SK-N-SH (cell line): ENCODE data around the gene NEURL2. TPM values are rescaled to one million over a fixed set of nuclear protein-coding genes. Genes with fewer than 3 reads are reported as not detected.

Experiments
- CTCF ChIA-PET: fragments of 300-600, 350-600 bp; formaldehyde crosslinking; extraction: SDS; loops from one replicate; lab custom pipeline; 2021; lab: Yijun Ruan, JAX
- POLR2A ChIA-PET: fragments of 350-600 bp; sonication (Branson Sonifier 250); formaldehyde crosslinking; extraction: SDS; loops from one replicate; lab custom pipeline; 2020; ENCODE audit warnings: antibody characterized with exemption, inconsistent platforms; lab: Yijun Ruan, JAX
- DNase-seq: peaks from one replicate; pipeline ENCODE4 v3.0.0; 2012
- H2AFZ ChIP-seq: fragments of 200-600 bp; sonication (generic); 2 replicates; pipeline ENCODE4 v1.8.1; 2016; ENCODE audit warnings: antibody characterized with exemption, mild to moderate bottlenecking, low read depth
- H3F3A ChIP-seq: fragments of 200-600 bp; sonication (generic); replicated peaks from 2 replicates; pipeline ENCODE3; 2016; ENCODE audit warnings: antibody characterized with exemption, mild to moderate bottlenecking; ENCODE audit not compliant: insufficient read depth
- H3K27ac ChIP-seq, 2 experiments: fragments of 200-500 bp in 1 of 2; fragments of 200-600 bp in 1 of 2; sonication (Bioruptor generic) in 1 of 2; sonication (generic), shearing (Covaris generic) in 1 of 2; 2 replicates each; pipeline versions ENCODE4 v1.5.1 to v1.6.1; 2014 to 2016; ENCODE audit warnings: low read depth in 2 of 2, inconsistent platforms in 1 of 2, low read length in 1 of 2, mild to moderate bottlenecking in 1 of 2, mixed read lengths in 1 of 2
- H3K27me3 ChIP-seq: fragments of 200-600 bp; sonication (generic), shearing (Covaris generic); 2 replicates; pipeline ENCODE4 v1.6.1; 2016; ENCODE audit warnings: mixed run types; ENCODE audit not compliant: insufficient read depth
- H3K36me3 ChIP-seq, 2 experiments: fragments of 200-500 bp in 1 of 2; fragments of 200-600 bp in 1 of 2; sonication (Bioruptor generic) in 1 of 2; sonication (generic) in 1 of 2; replicated peaks in 1 of 2; 2 replicates each; pipeline versions ENCODE3 to v1.5.1; 2014 to 2016; ENCODE audit warnings: low read length in 1 of 2, mild to moderate bottlenecking in 1 of 2; ENCODE audit not compliant: insufficient read depth in 2 of 2, control insufficient read depth in 1 of 2
- H3K4me1 ChIP-seq, 2 experiments: fragments of 200-500 bp in 1 of 2; fragments of 200-600 bp in 1 of 2; sonication (Bioruptor generic) in 1 of 2; sonication (generic), shearing (Covaris generic) in 1 of 2; 2 replicates each; pipeline versions ENCODE4 v1.5.1 to v1.6.1; 2014 to 2016; ENCODE audit warnings: low read depth in 1 of 2, low read length in 1 of 2, mixed run types in 1 of 2; ENCODE audit not compliant: insufficient read depth in 2 of 2, control insufficient read depth in 1 of 2
- H3K4me2 ChIP-seq: fragments of 200-600 bp; sonication (generic), shearing (Covaris generic); 2 replicates; pipeline ENCODE4 v1.6.1; 2017; ENCODE audit warnings: mixed run types
- H3K4me3 ChIP-seq, 2 experiments: fragments of 200-500 bp in 1 of 2; fragments of 200-600 bp in 1 of 2; sonication (Bioruptor generic) in 1 of 2; sonication (generic), shearing (Covaris generic) in 1 of 2; 2 replicates each; pipeline versions ENCODE4 v1.5.1 to v1.8.1; 2014 to 2016; ENCODE audit warnings: low read depth in 2 of 2, inconsistent platforms in 1 of 2, low read length in 1 of 2, mild to moderate bottlenecking in 1 of 2, mixed read lengths in 1 of 2, moderate library complexity in 1 of 2
- H3K79me2 ChIP-seq: fragments of 200-600 bp; sonication (generic); 2 replicates; pipeline ENCODE4 v1.8.1; 2017; ENCODE audit warnings: mild to moderate bottlenecking; ENCODE audit not compliant: insufficient read depth
- H3K9ac ChIP-seq: fragments of 200-600 bp; sonication (generic); 2 replicates; pipeline ENCODE4 v1.6.1; 2017; ENCODE audit warnings: mixed run types
- H3K9me2 ChIP-seq: fragments of 200-600 bp; sonication (generic); 2 replicates; pipeline ENCODE4 v1.6.1; 2017; ENCODE audit warnings: mixed run types
- H3K9me3 ChIP-seq: fragments of 200-600 bp; sonication (generic); 2 replicates; pipeline ENCODE4 v1.6.1; 2017; ENCODE audit warnings: mixed run types, mild to moderate bottlenecking, moderate library complexity
- H4K20me1 ChIP-seq: fragments of 200-600 bp; sonication (generic); 2 replicates; pipeline ENCODE4 v1.6.1; 2017; ENCODE audit warnings: mild to moderate bottlenecking, mixed run types; ENCODE audit not compliant: insufficient read depth
- ELF1 ChIP-seq: IDR thresholded peaks from 2 replicates; pipeline ENCODE4 v1.4.0; 2012
- EP300 ChIP-seq, 2 experiments: IDR thresholded peaks; 2 replicates each; pipeline versions ENCODE4 v1.4.0 to v1.6.1; 2012; ENCODE audit warnings: borderline replicate concordance in 1 of 2, low read depth in 1 of 2, low read length in 1 of 2
- FOXJ3 ChIP-seq: sonication (generic); formaldehyde crosslinking; IDR thresholded peaks from 2 replicates; pipeline ENCODE4 v1.5.1; 2020; ENCODE audit warnings: mild to moderate bottlenecking, missing genetic modification reagents
- GABPA ChIP-seq: IDR thresholded peaks from 2 replicates; pipeline ENCODE4 v1.4.0; 2012; ENCODE audit warnings: low read depth, mild to moderate bottlenecking
- GATA2 ChIP-seq: sonication (generic); formaldehyde crosslinking; IDR thresholded peaks from 2 replicates; pipeline ENCODE4 v1.5.0; 2020; ENCODE audit warnings: mild to moderate bottlenecking, missing genetic modification reagents
- JUND ChIP-seq: IDR thresholded peaks from 2 replicates; pipeline ENCODE4 v1.4.0; 2012
- MEF2A ChIP-seq: IDR thresholded peaks from 2 replicates; pipeline ENCODE4 v1.4.0; 2012; ENCODE audit warnings: low read depth, borderline replicate concordance
- POLR2AphosphoS5 ChIP-seq: IDR thresholded peaks from 2 replicates; pipeline ENCODE4 v1.6.1; 2012; ENCODE audit warnings: low read depth, low read length
- RFX5 ChIP-seq: IDR thresholded peaks from 2 replicates; pipeline ENCODE4 v1.6.1; 2012; ENCODE audit warnings: mild to moderate bottlenecking, improper control_type of control experiment, low read length
- RXRA ChIP-seq: IDR thresholded peaks from 2 replicates; pipeline ENCODE4 v1.4.0; 2012; ENCODE audit warnings: low read depth, mild to moderate bottlenecking, borderline replicate concordance
- TEAD4 ChIP-seq: IDR thresholded peaks from 2 replicates; pipeline ENCODE4 v1.4.0; 2012; ENCODE audit warnings: mild to moderate bottlenecking, borderline replicate concordance; ENCODE audit not compliant: insufficient read depth
- YY1 ChIP-seq: IDR thresholded peaks from 2 replicates; pipeline ENCODE4 v1.4.0; 2012; ENCODE audit warnings: low read depth, mild to moderate bottlenecking
- WGBS: methylation state at CpG from one replicate; pipeline ENCODE4 v1.1.6; 2017; ENCODE audit warnings: low lambda C conversion rate; 5-methylcytosine and 5-hydroxymethylcytosine counted together
- polyA plus RNA-seq, 3 experiments: library from polyadenylated mRNA; depleted of rRNA; stranded (reverse); fragments of >200 nt; gene quantifications; 2 replicates each; pipeline ENCODE4 v1.2.3, GENCODE V29; 2012
- TF ChIP-seq, protein P1 (sequence below): IDR thresholded peaks from 2 replicates; pipeline ENCODE4 v1.6.1; 2012; ENCODE audit warnings: mild to moderate bottlenecking, low read depth, low read length, moderate library complexity
- TF ChIP-seq, protein P2 (sequence below): fragments of 200-600 bp; sonication (generic); IDR thresholded peaks from 2 replicates; pipeline ENCODE4 v1.6.1; 2017; ENCODE audit warnings: antibody characterized with exemption, mild to moderate bottlenecking, moderate library complexity
- TF ChIP-seq, protein P3 (sequence below): fragments of 150-350 bp; IDR thresholded peaks from 2 replicates; pipeline ENCODE4 v1.6.1; 2017; ENCODE audit warnings: antibody characterized with exemption, low read length, low read depth, borderline replicate concordance
- TF ChIP-seq, protein P4 (sequence below): fragments of 150-350 bp; IDR thresholded peaks from 2 replicates; pipeline ENCODE4 v1.6.1; 2016; ENCODE audit warnings: mild to moderate bottlenecking, low read depth, low read length

Gene NEURL2
- polyA plus RNA-seq, 1 of the 3 experiments (the other 2 are of a cell fraction), result 3.5 TPM

DNA sequence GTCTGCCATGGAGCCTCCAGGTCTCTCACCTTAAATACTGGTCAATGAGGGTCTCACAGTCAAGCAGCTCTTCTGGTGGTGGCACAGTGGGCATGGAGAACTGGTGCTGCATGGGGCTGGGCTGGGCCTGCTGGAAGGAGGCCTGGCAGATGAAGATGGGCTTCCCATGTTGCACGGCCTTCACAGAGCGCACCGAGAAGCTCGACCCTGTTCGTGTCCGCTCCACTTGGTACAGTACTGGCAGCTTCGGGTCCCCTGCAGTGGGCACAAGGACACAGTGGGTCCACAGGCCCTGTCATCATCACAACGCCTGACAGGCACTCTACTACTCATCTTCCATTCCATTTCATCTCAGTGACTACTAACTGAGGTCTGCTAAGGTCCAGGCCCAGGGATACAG is 42.6 kb downstream of the NEURL2 start:
- Histone ChIP-seq H3K36me3 (peaks cover 28 to 33% of the 10 kb centered on the region in 2 experiments), H3K4me3 (no peak overlapping the region), H3K9ac (no peak overlapping the region), H3F3A (peaks cover 3% of the 10 kb centered on the region), H3K79me2 (peaks cover 7% of the 10 kb centered on the region; the same call in 1 of the 2 replicates), H3K9me2 (no peaks in the 10 kb centered on the region), H3K4me2 (no peak overlapping the region), H3K27ac (no peak overlapping the region), H3K4me1 (no peaks in the 10 kb centered on the region), H3K9me3 (no peaks in the 10 kb centered on the region), H4K20me1 (no peaks in the 10 kb centered on the region), H3K27me3 (no peaks in the 10 kb centered on the region), H2AFZ (no peak overlapping the region)
- ChIA-PET POLR2A (interaction anchor here (1.5 kb wide), 1 partner anchor 9 kb away, joined by 3 read pairs; no protein-coding TSS in a partner anchor), CTCF (interaction anchor here (1.6 kb wide), 1 partner anchor 42 kb away, joined by 3 read pairs; no protein-coding TSS in a partner anchor)
- DNase-seq, result no peak
- 87% methylated on average over 8 of the region's 8 CpGs for WGBS
- TF ChIP-seq JUND, result no peak
- no peak for TF ChIP-seq TEAD4
- no peak for TF ChIP-seq YY1
- TF ChIP-seq, protein P1, sequence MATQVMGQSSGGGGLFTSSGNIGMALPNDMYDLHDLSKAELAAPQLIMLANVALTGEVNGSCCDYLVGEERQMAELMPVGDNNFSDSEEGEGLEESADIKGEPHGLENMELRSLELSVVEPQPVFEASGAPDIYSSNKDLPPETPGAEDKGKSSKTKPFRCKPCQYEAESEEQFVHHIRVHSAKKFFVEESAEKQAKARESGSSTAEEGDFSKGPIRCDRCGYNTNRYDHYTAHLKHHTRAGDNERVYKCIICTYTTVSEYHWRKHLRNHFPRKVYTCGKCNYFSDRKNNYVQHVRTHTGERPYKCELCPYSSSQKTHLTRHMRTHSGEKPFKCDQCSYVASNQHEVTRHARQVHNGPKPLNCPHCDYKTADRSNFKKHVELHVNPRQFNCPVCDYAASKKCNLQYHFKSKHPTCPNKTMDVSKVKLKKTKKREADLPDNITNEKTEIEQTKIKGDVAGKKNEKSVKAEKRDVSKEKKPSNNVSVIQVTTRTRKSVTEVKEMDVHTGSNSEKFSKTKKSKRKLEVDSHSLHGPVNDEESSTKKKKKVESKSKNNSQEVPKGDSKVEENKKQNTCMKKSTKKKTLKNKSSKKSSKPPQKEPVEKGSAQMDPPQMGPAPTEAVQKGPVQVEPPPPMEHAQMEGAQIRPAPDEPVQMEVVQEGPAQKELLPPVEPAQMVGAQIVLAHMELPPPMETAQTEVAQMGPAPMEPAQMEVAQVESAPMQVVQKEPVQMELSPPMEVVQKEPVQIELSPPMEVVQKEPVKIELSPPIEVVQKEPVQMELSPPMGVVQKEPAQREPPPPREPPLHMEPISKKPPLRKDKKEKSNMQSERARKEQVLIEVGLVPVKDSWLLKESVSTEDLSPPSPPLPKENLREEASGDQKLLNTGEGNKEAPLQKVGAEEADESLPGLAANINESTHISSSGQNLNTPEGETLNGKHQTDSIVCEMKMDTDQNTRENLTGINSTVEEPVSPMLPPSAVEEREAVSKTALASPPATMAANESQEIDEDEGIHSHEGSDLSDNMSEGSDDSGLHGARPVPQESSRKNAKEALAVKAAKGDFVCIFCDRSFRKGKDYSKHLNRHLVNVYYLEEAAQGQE, result no peak
- TF ChIP-seq RXRA, result no peak
- TF ChIP-seq GATA2 (CRISPR knock-in tag), result no peak
- TF ChIP-seq, protein P2, sequence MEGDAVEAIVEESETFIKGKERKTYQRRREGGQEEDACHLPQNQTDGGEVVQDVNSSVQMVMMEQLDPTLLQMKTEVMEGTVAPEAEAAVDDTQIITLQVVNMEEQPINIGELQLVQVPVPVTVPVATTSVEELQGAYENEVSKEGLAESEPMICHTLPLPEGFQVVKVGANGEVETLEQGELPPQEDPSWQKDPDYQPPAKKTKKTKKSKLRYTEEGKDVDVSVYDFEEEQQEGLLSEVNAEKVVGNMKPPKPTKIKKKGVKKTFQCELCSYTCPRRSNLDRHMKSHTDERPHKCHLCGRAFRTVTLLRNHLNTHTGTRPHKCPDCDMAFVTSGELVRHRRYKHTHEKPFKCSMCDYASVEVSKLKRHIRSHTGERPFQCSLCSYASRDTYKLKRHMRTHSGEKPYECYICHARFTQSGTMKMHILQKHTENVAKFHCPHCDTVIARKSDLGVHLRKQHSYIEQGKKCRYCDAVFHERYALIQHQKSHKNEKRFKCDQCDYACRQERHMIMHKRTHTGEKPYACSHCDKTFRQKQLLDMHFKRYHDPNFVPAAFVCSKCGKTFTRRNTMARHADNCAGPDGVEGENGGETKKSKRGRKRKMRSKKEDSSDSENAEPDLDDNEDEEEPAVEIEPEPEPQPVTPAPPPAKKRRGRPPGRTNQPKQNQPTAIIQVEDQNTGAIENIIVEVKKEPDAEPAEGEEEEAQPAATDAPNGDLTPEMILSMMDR, result no peak
- TF ChIP-seq FOXJ3 (CRISPR knock-in tag), result no peak

DNA sequence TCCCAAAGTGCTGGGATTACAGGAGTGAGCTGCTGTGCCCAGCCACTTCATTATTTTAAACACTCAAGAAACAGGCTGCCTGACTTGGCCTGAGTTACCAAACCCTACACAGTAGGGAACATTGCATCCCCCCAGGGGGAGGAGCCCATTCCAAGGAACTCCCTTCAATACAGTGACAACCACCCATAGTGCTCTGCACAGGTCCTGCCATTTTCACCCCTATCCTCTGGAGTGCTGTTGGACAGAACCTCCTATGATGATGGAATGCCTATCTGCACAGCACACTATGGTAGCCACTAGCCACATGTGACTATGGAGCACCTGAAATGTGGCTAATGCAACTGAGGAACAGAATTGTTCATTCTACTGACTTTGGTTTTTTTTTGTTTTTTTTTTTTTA is 45.6 kb downstream of the NEURL2 start:
- H2AFZ ChIP-seq, result no peak overlapping the region
- H3K9me3 ChIP-seq, result no peaks in the 10 kb centered on the region
- H4K20me1 ChIP-seq, result no peaks in the 10 kb centered on the region
- ChIA-PET CTCF (interaction anchor here (1.2 kb wide), 1 partner anchor 125 kb away, joined by 4 read pairs; no protein-coding TSS in a partner anchor), POLR2A (no interaction called here)
- no peaks in the 10 kb centered on the region for H3K9me2 ChIP-seq
- TF ChIP-seq, protein P3, sequence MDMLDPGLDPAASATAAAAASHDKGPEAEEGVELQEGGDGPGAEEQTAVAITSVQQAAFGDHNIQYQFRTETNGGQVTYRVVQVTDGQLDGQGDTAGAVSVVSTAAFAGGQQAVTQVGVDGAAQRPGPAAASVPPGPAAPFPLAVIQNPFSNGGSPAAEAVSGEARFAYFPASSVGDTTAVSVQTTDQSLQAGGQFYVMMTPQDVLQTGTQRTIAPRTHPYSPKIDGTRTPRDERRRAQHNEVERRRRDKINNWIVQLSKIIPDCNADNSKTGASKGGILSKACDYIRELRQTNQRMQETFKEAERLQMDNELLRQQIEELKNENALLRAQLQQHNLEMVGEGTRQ, result no peak
- TF ChIP-seq, protein P4, sequence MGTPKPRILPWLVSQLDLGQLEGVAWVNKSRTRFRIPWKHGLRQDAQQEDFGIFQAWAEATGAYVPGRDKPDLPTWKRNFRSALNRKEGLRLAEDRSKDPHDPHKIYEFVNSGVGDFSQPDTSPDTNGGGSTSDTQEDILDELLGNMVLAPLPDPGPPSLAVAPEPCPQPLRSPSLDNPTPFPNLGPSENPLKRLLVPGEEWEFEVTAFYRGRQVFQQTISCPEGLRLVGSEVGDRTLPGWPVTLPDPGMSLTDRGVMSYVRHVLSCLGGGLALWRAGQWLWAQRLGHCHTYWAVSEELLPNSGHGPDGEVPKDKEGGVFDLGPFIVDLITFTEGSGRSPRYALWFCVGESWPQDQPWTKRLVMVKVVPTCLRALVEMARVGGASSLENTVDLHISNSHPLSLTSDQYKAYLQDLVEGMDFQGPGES, result no peak
- no peak for TF ChIP-seq ELF1
- TF ChIP-seq RFX5, result no peak
- TF ChIP-seq GABPA, result no peak
- no peak for TF ChIP-seq MEF2A
- no peak for TF ChIP-seq POLR2AphosphoS5
- TF ChIP-seq EP300 (IDR thresholded peaks at IDR 0.05; ENCODE audit: borderline replicate concordance in 1 of 2, low read depth in 1 of 2, low read length in 1 of 2), result no peak
- H3K4me2 ChIP-seq, result no peak overlapping the region
- H3K9ac ChIP-seq, result no peak overlapping the region
- no peak for DNase-seq
- no peak overlapping the region for H3K4me3 ChIP-seq
- H3K4me1 ChIP-seq, result no peaks in the 10 kb centered on the region
- H3F3A ChIP-seq, result peaks cover 3% of the 10 kb centered on the region
- H3K27me3 ChIP-seq, result no peaks in the 10 kb centered on the region
- peaks cover 30 to 43% of the 10 kb centered on the region in 2 experiments for H3K36me3 ChIP-seq
- H3K79me2 ChIP-seq, result peaks cover 4% of the 10 kb centered on the region; the same call in 1 of the 2 replicates
- no peak overlapping the region for H3K27ac ChIP-seq
